ENCODE results near the gene CDH11. TPM values are rescaled to one million over a fixed set of nuclear protein-coding genes. Genes with fewer than 3 reads are reported as not detected.

CDH11 gene
- total and polyA plus RNA-seq, 2 experiments from 2014 or later, result 3.5 to 19.6 TPM

GRCh38 chr16:65102326-65102725, 19.5 kb downstream of the CDH11 start:
- ATAC-seq (no peak), DNase-seq (ENCODE audit: low spot score) (no peak)
- H3F3A ChIP-seq (replicated peaks; ENCODE audit: low read depth), result no peaks in the 10 kb centered on the region
- H3K27ac ChIP-seq (ENCODE audit: low read depth), result no peak overlapping the region
- peaks cover 3% of the 10 kb centered on the region; the same call in 1 of the 3 replicates for H3K9me3 Mint-ChIP-seq
- H3K4me1 ChIP-seq (ENCODE audit: insufficient read depth), result no peaks in the 10 kb centered on the region
- H3K27ac Mint-ChIP-seq, result no peak overlapping the region
- no peak overlapping the region for H3K4me3 ChIP-seq
- no peaks in the 10 kb centered on the region for H3K79me2 ChIP-seq (replicated peaks; ENCODE audit: insufficient read depth)
- no peak overlapping the region for H2AFZ ChIP-seq
- H3K27me3 ChIP-seq (ENCODE audit: insufficient read depth), result no peaks in the 10 kb centered on the region
- no peak overlapping the region for H3K4me2 ChIP-seq
- H3K27me3 Mint-ChIP-seq (ENCODE audit: insufficient read depth, low read depth, poor library complexity), result peaks cover 1% of the 10 kb centered on the region
- H3K9me2 ChIP-seq (ENCODE audit: insufficient read depth), result peaks cover 29% of the 10 kb centered on the region
- TF ChIP-seq ETS1 (IDR thresholded peaks at IDR 0.05), result no peak
- no peak for TF ChIP-seq EZH2phosphoT487 (IDR thresholded peaks at IDR 0.05; ENCODE audit: unreplicated experiment)
- TF ChIP-seq REST (IDR thresholded peaks at IDR 0.05; ENCODE audit: unreplicated experiment), result no peak
- TF ChIP-seq POLR2AphosphoS5 (IDR thresholded peaks at IDR 0.05; ENCODE audit: low read depth), result no peak
- no peak for TF ChIP-seq NANOG (IDR thresholded peaks at IDR 0.05; ENCODE audit: borderline replicate concordance)
- TF ChIP-seq ZNF114 (CRISPR knock-in tag; IDR thresholded peaks at IDR 0.05), result no peak
- TF ChIP-seq EZH2 (IDR thresholded peaks at IDR 0.05; ENCODE audit: low read depth, unreplicated experiment), result no peak
- TF ChIP-seq JUNB (IDR thresholded peaks at IDR 0.05; ENCODE audit: unreplicated experiment), result no peak
- TF ChIP-seq STAT1 (IDR thresholded peaks at IDR 0.05; ENCODE audit: unreplicated experiment), result no peak
- no peak for TF ChIP-seq CTCF (conservative IDR thresholded peaks at IDR 0.05; ENCODE audit: low read depth in 2 of 2)
- TF ChIP-seq ZNF331 (CRISPR knock-in tag; IDR thresholded peaks at IDR 0.05; ENCODE audit: low read depth), result no peak
- no peak for TF ChIP-seq ZNF462 (CRISPR knock-in tag; IDR thresholded peaks at IDR 0.05)
- TF ChIP-seq CREB1 (CRISPR knock-in tag; IDR thresholded peaks at IDR 0.05; ENCODE audit: low read depth), result no peak
- H4K20me1 ChIP-seq (replicated peaks; ENCODE audit: insufficient read depth), result no peaks in the 10 kb centered on the region
- H3K4me1 Mint-ChIP-seq, result no peaks in the 10 kb centered on the region; the same call in 2 of the 3 replicates
- H3K36me3 ChIP-seq (ENCODE audit: insufficient read depth), result no peaks in the 10 kb centered on the region
- H3K4me3 Mint-ChIP-seq, result no peak overlapping the region
- H3K36me3 Mint-ChIP-seq (ENCODE audit: low read depth), result no peaks in the 10 kb centered on the region
